Neutrophil (primary cell): ENCODE results near the gene MMP8.

Experiments
- H3K27ac ChIP-seq: fragments of 200-600 bp; sonication (generic); 2 replicates; pipeline ENCODE4 v1.5.1; 2016; ENCODE audit warnings: mild to moderate bottlenecking, moderate library complexity
- H3K27me3 ChIP-seq: fragments of 200-600 bp; sonication (generic); 2 replicates; pipeline ENCODE4 v1.6.0; 2016; ENCODE audit warnings: mild to moderate bottlenecking
- H3K36me3 ChIP-seq: fragments of 200-600 bp; sonication (generic); 2 replicates; pipeline ENCODE4 v1.5.1; 2017
- H3K4me1 ChIP-seq, 2 experiments: fragments of 200-600 bp in 1 of 2; sonication (generic) in 1 of 2; 1 replicate in 1 of 2; 2 replicates in 1 of 2; pipeline versions ENCODE4 v1.5.1 to v1.6.1; 2013 to 2016; ENCODE audit warnings: low read depth in 1 of 2, low read length in 1 of 2, mild to moderate bottlenecking in 1 of 2, moderate library complexity in 1 of 2; ENCODE audit not compliant: control insufficient read depth in 1 of 2, insufficient read depth in 1 of 2
- H3K4me3 ChIP-seq, 2 experiments: fragments of 200-600 bp in 1 of 2; sonication (generic) in 1 of 2; 1 replicate in 1 of 2; 2 replicates in 1 of 2; pipeline ENCODE4 v1.5.1; 2013 to 2016; ENCODE audit warnings: low read depth in 1 of 2, low read length in 1 of 2, mild to moderate bottlenecking in 1 of 2, moderate library complexity in 1 of 2
- H3K9me3 ChIP-seq: fragments of 200-600 bp; sonication (generic); 2 replicates; pipeline ENCODE4 v1.5.1; 2016
- CTCF ChIP-seq: fragments of 200-600 bp; sonication (generic); IDR thresholded peaks from 2 replicates; pipeline ENCODE4 v1.5.1; 2016; ENCODE audit warnings: antibody characterized with exemption

The MMP8 gene

GRCh38 chr11:102724904-102725500 lies at the start of gene MMP8:
TSS of gene MMP8 (minus strand) at chr11:102724954. CDS start at chr11:102724855, 99 bp downstream.
- H3K27ac ChIP-seq = peak within 1 kb of the TSS; percentile 73
- no peak within 1 kb of the TSS for H3K4me3 ChIP-seq
- no peak for TF ChIP-seq CTCF
- no peaks in the 10 kb centered on the region for H3K36me3 ChIP-seq
- H3K9me3 ChIP-seq = no peaks in the 10 kb centered on the region
- peaks cover 90 to 95% of the 10 kb centered on the region in 2 experiments for H3K4me1 ChIP-seq
- H3K27me3 ChIP-seq = no peaks in the 10 kb centered on the region

- no peaks in the 10 kb centered on the region for H3K36me3 ChIP-seq
- H3K4me3 ChIP-seq = no peak overlapping the region
- no peak overlapping the region for H3K27ac ChIP-seq
- TF ChIP-seq CTCF = no peak
- no peaks in the 10 kb centered on the region for H3K9me3 ChIP-seq
- H3K27me3 ChIP-seq = peaks cover 67% of the 10 kb centered on the region
- H3K4me1 ChIP-seq = no peaks in the 10 kb centered on the region
Observed at GRCh38 chr11:102773386-102773785, 48.6 kb upstream of the MMP8 start.

GRCh38 chr11:102771351-102771750 lies 46.6 kb upstream of the MMP8 start:
- H3K4me3 ChIP-seq = no peak overlapping the region
- no peak overlapping the region for H3K27ac ChIP-seq
- TF ChIP-seq CTCF = no peak
- H3K36me3 ChIP-seq = no peaks in the 10 kb centered on the region
- no peaks in the 10 kb centered on the region for H3K4me1 ChIP-seq
- H3K9me3 ChIP-seq = no peaks in the 10 kb centered on the region
- peaks cover 59% of the 10 kb centered on the region for H3K27me3 ChIP-seq

GRCh38 chr11:102770191-102770590 lies 45.4 kb upstream of the MMP8 start:
- Histone ChIP-seq H3K4me3 (no peak overlapping the region), H3K4me1 (no peaks in the 10 kb centered on the region), H3K27ac (no peak overlapping the region), H3K27me3 (peaks cover 55% of the 10 kb centered on the region), H3K9me3 (no peaks in the 10 kb centered on the region), H3K36me3 (no peaks in the 10 kb centered on the region)
- TF ChIP-seq CTCF = no peak

- Histone ChIP-seq H3K36me3 (no peaks in the 10 kb centered on the region), H3K4me3 (no peak overlapping the region), H3K27me3 (peaks cover 57% of the 10 kb centered on the region), H3K9me3 (no peaks in the 10 kb centered on the region), H3K4me1 (no peaks in the 10 kb centered on the region), H3K27ac (no peak overlapping the region)
- no peak for TF ChIP-seq CTCF
Observed at GRCh38 chr11:102767800-102768199, 43.0 kb upstream of the MMP8 start.
